ENCODE results near the gene FLNB. TPM values are rescaled to one million over a fixed set of nuclear protein-coding genes. Genes with fewer than 3 reads are reported as not detected.

FLNB gene
- total RNA-seq, 1 donor from 2014 or later: 80.9 TPM

GRCh38 chr3:58121183-58121582 is 113.0 kb downstream of the FLNB start:
- Histone ChIP-seq H3K4me1 (ENCODE audit: control insufficient read depth in 3 of 3, insufficient read depth in 3 of 3, low read length in 3 of 3) (peaks cover 15 to 21% (median 17%) of the 10 kb centered on the region in 3 donors), H3K4me3 (ENCODE audit: low read length in 3 of 3) (no peak overlapping the region), H3K36me3 (ENCODE audit: control insufficient read depth in 3 of 3, insufficient read depth in 3 of 3, low read length in 3 of 3) (peaks cover 0 to 20% (median 14%) of the 10 kb centered on the region in 3 donors), H3K27ac (ENCODE audit: low read depth, low read length) (no peak overlapping the region), H3K9ac (ENCODE audit: low read depth in 1 of 3, low read length in 3 of 3) (no peak overlapping the region), H3K9me3 (ENCODE audit: control insufficient read depth in 3 of 3, low read length in 3 of 3) (no peaks in the 10 kb centered on the region), H3K27me3 (ENCODE audit: control insufficient read depth in 3 of 3, insufficient read depth in 3 of 3, low read length in 3 of 3) (no peaks in the 10 kb centered on the region)

GRCh38 chr3:58122936-58123700 is 114.9 kb downstream of the FLNB start:
- Histone ChIP-seq H3K4me3 (ENCODE audit: low read length in 3 of 3) (no peak overlapping the region), H3K4me1 (ENCODE audit: control insufficient read depth in 3 of 3, insufficient read depth in 3 of 3, low read length in 3 of 3) (peaks cover 2 to 8% (median 6%) of the 10 kb centered on the region in 3 donors), H3K27ac (ENCODE audit: low read depth, low read length) (no peak overlapping the region), H3K27me3 (ENCODE audit: control insufficient read depth in 3 of 3, insufficient read depth in 3 of 3, low read length in 3 of 3) (no peaks in the 10 kb centered on the region), H3K9me3 (ENCODE audit: control insufficient read depth in 3 of 3, low read length in 3 of 3) (no peaks in the 10 kb centered on the region), H3K9ac (ENCODE audit: low read depth in 1 of 3, low read length in 3 of 3) (no peak overlapping the region), H3K36me3 (ENCODE audit: control insufficient read depth in 3 of 3, insufficient read depth in 3 of 3, low read length in 3 of 3) (peaks cover 0 to 22% (median 21%) of the 10 kb centered on the region in 3 donors)

GRCh38 chr3:58124387-58124786 is 116.2 kb downstream of the FLNB start:
- Histone ChIP-seq H3K27me3 (ENCODE audit: control insufficient read depth in 3 of 3, insufficient read depth in 3 of 3, low read length in 3 of 3) (no peaks in the 10 kb centered on the region), H3K4me3 (ENCODE audit: low read length in 3 of 3) (no peak overlapping the region), H3K9ac (ENCODE audit: low read depth in 1 of 3, low read length in 3 of 3) (no peak overlapping the region), H3K36me3 (ENCODE audit: control insufficient read depth in 3 of 3, insufficient read depth in 3 of 3, low read length in 3 of 3) (peaks cover 0 to 22% (median 21%) of the 10 kb centered on the region in 3 donors), H3K27ac (ENCODE audit: low read depth, low read length) (no peak overlapping the region), H3K9me3 (ENCODE audit: control insufficient read depth in 3 of 3, low read length in 3 of 3) (no peaks in the 10 kb centered on the region), H3K4me1 (ENCODE audit: control insufficient read depth in 3 of 3, insufficient read depth in 3 of 3, low read length in 3 of 3) (peaks cover 0 to 4% (median 3%) of the 10 kb centered on the region in 3 donors)

GRCh38 chr3:58129041-58129770 is 121.0 kb downstream of the FLNB start:
- H3K4me1 ChIP-seq (ENCODE audit: control insufficient read depth in 3 of 3, insufficient read depth in 3 of 3, low read length in 3 of 3): no peaks in the 10 kb centered on the region
- no peak overlapping the region for H3K4me3 ChIP-seq (ENCODE audit: low read length in 3 of 3)
- H3K36me3 ChIP-seq (ENCODE audit: control insufficient read depth in 3 of 3, insufficient read depth in 3 of 3, low read length in 3 of 3): peaks cover 3 to 15% (median 7%) of the 10 kb centered on the region in 3 donors
- H3K9ac ChIP-seq (ENCODE audit: low read depth in 1 of 3, low read length in 3 of 3): no peak overlapping the region
- H3K27ac ChIP-seq (ENCODE audit: low read depth, low read length): no peak overlapping the region
- H3K9me3 ChIP-seq (ENCODE audit: control insufficient read depth in 3 of 3, low read length in 3 of 3): no peaks in the 10 kb centered on the region
- no peaks in the 10 kb centered on the region for H3K27me3 ChIP-seq (ENCODE audit: control insufficient read depth in 3 of 3, insufficient read depth in 3 of 3, low read length in 3 of 3)

- H3K36me3 ChIP-seq (ENCODE audit: control insufficient read depth in 3 of 3, insufficient read depth in 3 of 3, low read length in 3 of 3): peaks cover 3 to 14% (median 4%) of the 10 kb centered on the region in 3 donors
- no peaks in the 10 kb centered on the region for H3K4me1 ChIP-seq (ENCODE audit: control insufficient read depth in 3 of 3, insufficient read depth in 3 of 3, low read length in 3 of 3)
- no peaks in the 10 kb centered on the region for H3K9me3 ChIP-seq (ENCODE audit: control insufficient read depth in 3 of 3, low read length in 3 of 3)
- H3K4me3 ChIP-seq (ENCODE audit: low read length in 3 of 3): no peak overlapping the region
- no peaks in the 10 kb centered on the region for H3K27me3 ChIP-seq (ENCODE audit: control insufficient read depth in 3 of 3, insufficient read depth in 3 of 3, low read length in 3 of 3)
- H3K27ac ChIP-seq (ENCODE audit: low read depth, low read length): no peak overlapping the region
- H3K9ac ChIP-seq (ENCODE audit: low read depth in 1 of 3, low read length in 3 of 3): no peak overlapping the region
These were observed 122.4 kb downstream of the FLNB start for GRCh38 chr3:58130591-58130990.

GRCh38 chr3:58131101-58131825 is 123.0 kb downstream of the FLNB start:
- no peaks in the 10 kb centered on the region for H3K9me3 ChIP-seq (ENCODE audit: control insufficient read depth in 3 of 3, low read length in 3 of 3)
- no peaks in the 10 kb centered on the region for H3K27me3 ChIP-seq (ENCODE audit: control insufficient read depth in 3 of 3, insufficient read depth in 3 of 3, low read length in 3 of 3)
- peaks cover 2 to 12% (median 3%) of the 10 kb centered on the region in 3 donors for H3K36me3 ChIP-seq (ENCODE audit: control insufficient read depth in 3 of 3, insufficient read depth in 3 of 3, low read length in 3 of 3)
- H3K27ac ChIP-seq (ENCODE audit: low read depth, low read length): no peak overlapping the region
- no peak overlapping the region for H3K9ac ChIP-seq (ENCODE audit: low read depth in 1 of 3, low read length in 3 of 3)
- no peaks in the 10 kb centered on the region for H3K4me1 ChIP-seq (ENCODE audit: control insufficient read depth in 3 of 3, insufficient read depth in 3 of 3, low read length in 3 of 3)
- no peak overlapping the region for H3K4me3 ChIP-seq (ENCODE audit: low read length in 3 of 3)

- H3K4me1 ChIP-seq (ENCODE audit: control insufficient read depth in 3 of 3, insufficient read depth in 3 of 3, low read length in 3 of 3): no peaks in the 10 kb centered on the region
- no peaks in the 10 kb centered on the region for H3K27me3 ChIP-seq (ENCODE audit: control insufficient read depth in 3 of 3, insufficient read depth in 3 of 3, low read length in 3 of 3)
- H3K4me3 ChIP-seq (ENCODE audit: low read length in 3 of 3): no peak overlapping the region
- H3K27ac ChIP-seq (ENCODE audit: low read depth, low read length): no peak overlapping the region
- H3K9me3 ChIP-seq (ENCODE audit: control insufficient read depth in 3 of 3, low read length in 3 of 3): no peaks in the 10 kb centered on the region
- no peak overlapping the region for H3K9ac ChIP-seq (ENCODE audit: low read depth in 1 of 3, low read length in 3 of 3)
- peaks cover 5 to 15% (median 8%) of the 10 kb centered on the region in 3 donors for H3K36me3 ChIP-seq (ENCODE audit: control insufficient read depth in 3 of 3, insufficient read depth in 3 of 3, low read length in 3 of 3)
These were observed 124.6 kb downstream of the FLNB start for GRCh38 chr3:58132850-58133249.

- H3K36me3 ChIP-seq (ENCODE audit: control insufficient read depth in 3 of 3, insufficient read depth in 3 of 3, low read length in 3 of 3): peaks cover 5 to 21% (median 7%) of the 10 kb centered on the region in 3 donors
- no peak overlapping the region for H3K9ac ChIP-seq (ENCODE audit: low read depth in 1 of 3, low read length in 3 of 3)
- H3K27ac ChIP-seq (ENCODE audit: low read depth, low read length): no peak overlapping the region
- H3K9me3 ChIP-seq (ENCODE audit: control insufficient read depth in 3 of 3, low read length in 3 of 3): no peaks in the 10 kb centered on the region
- no peak overlapping the region for H3K4me3 ChIP-seq (ENCODE audit: low read length in 3 of 3)
- H3K4me1 ChIP-seq (ENCODE audit: control insufficient read depth in 3 of 3, insufficient read depth in 3 of 3, low read length in 3 of 3): no peaks in the 10 kb centered on the region
- no peaks in the 10 kb centered on the region for H3K27me3 ChIP-seq (ENCODE audit: control insufficient read depth in 3 of 3, insufficient read depth in 3 of 3, low read length in 3 of 3)
These were observed 126.2 kb downstream of the FLNB start for GRCh38 chr3:58134468-58134867.

GRCh38 chr3:58135712-58136543 is 127.7 kb downstream of the FLNB start:
- Histone ChIP-seq H3K27ac (ENCODE audit: low read depth, low read length) (no peak overlapping the region), H3K4me3 (ENCODE audit: low read length in 3 of 3) (no peak overlapping the region), H3K36me3 (ENCODE audit: control insufficient read depth in 3 of 3, insufficient read depth in 3 of 3, low read length in 3 of 3) (peaks cover 2 to 21% (median 4%) of the 10 kb centered on the region in 3 donors), H3K9me3 (ENCODE audit: control insufficient read depth in 3 of 3, low read length in 3 of 3) (no peaks in the 10 kb centered on the region), H3K4me1 (ENCODE audit: control insufficient read depth in 3 of 3, insufficient read depth in 3 of 3, low read length in 3 of 3) (no peaks in the 10 kb centered on the region), H3K9ac (ENCODE audit: low read depth in 1 of 3, low read length in 3 of 3) (no peak overlapping the region), H3K27me3 (ENCODE audit: control insufficient read depth in 3 of 3, insufficient read depth in 3 of 3, low read length in 3 of 3) (no peaks in the 10 kb centered on the region)

Measured in skeletal muscle tissue (tissue), 4 donors.